BJ (cell line): ENCODE measurements around the gene ARHGAP26. TPM values are rescaled to one million over a fixed set of nuclear protein-coding genes. Genes with fewer than 3 reads are reported as not detected.
A peak's percentile ranks its signal among the peaks of the same experiment; 100 is the strongest.

ENCODE experiments used
- CTCF ChIA-PET: fragments of 350-600 bp; formaldehyde crosslinking; extraction: SDS; loops from one replicate; lab custom pipeline; 2021; ENCODE audit warnings: antibody characterized with exemption, inconsistent platforms; lab: Yijun Ruan, JAX
- POLR2A ChIA-PET: fragments of 300-600 bp; sonication (Branson Sonifier 250); formaldehyde crosslinking; extraction: SDS; loops from one replicate; lab custom pipeline; 2021; ENCODE audit warnings: antibody characterized with exemption; lab: Charles Lee
- DNase-seq: peaks from one replicate; pipeline ENCODE4 v3.0.0-alpha.2; 2011; ENCODE audit warnings: low read depth
- H3K27me3 ChIP-seq: 2 replicates; pipeline ENCODE4 v1.6.0; 2011; ENCODE audit warnings: low read length; ENCODE audit not compliant: control insufficient read depth, insufficient read depth
- H3K36me3 ChIP-seq: 2 replicates; pipeline ENCODE4 v1.5.1; 2011; ENCODE audit warnings: low read length; ENCODE audit not compliant: control insufficient read depth, insufficient read depth
- H3K4me3 ChIP-seq: 2 replicates; pipeline ENCODE4 v1.5.1; 2011; ENCODE audit warnings: low read depth, mild to moderate bottlenecking, control low read depth, low read length
- polyA plus RNA-seq: library from polyadenylated mRNA; depleted of rRNA; stranded (reverse); fragments of >200 nt; gene quantifications from 2 replicates; pipeline ENCODE4 v1.2.3, GENCODE V29; 2011
- TF ChIP-seq, protein P1 (sequence below): IDR thresholded peaks from 2 replicates; pipeline ENCODE4 v1.5.1; 2011; ENCODE audit warnings: low read depth, mild to moderate bottlenecking, control low read depth, inconsistent platforms, low read length, moderate library complexity; ENCODE audit not compliant: insufficient read depth

The ARHGAP26 gene
- polyA plus RNA-seq, 1 experiment, result 4.8 TPM

DNA sequence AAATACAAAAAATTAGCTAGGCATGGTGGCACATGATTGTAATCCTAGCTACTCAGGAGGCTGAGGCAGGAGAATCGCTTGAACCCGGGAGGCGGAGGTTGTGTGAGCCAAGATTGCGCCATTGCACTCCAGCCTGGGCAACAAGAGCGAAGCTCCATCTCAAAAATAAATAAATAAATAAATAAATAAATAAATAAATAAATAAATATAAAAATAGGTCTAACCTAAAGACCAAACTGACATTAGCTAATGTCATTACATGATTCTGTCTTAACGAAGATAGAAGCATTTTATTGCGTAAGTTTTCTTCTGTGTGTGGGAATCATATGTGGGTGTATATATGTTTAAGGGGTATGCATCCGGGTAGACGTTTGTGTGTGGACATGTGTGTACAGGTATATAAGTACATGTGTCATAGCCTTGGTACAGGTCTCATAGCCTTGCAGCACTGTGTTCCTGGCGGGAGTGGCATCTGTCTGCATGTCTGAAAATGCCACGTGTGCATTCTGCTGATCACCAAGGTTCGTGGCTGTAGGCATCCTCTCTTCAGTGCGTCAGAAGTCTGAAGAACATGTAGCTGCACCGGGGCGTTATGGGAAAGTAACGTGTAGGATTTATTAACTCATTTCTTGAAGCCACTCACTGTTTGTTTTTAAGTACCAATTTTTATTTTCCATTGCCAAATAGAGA lies 335.2 kb downstream of the ARHGAP26 start:
- TF ChIP-seq, protein P1, sequence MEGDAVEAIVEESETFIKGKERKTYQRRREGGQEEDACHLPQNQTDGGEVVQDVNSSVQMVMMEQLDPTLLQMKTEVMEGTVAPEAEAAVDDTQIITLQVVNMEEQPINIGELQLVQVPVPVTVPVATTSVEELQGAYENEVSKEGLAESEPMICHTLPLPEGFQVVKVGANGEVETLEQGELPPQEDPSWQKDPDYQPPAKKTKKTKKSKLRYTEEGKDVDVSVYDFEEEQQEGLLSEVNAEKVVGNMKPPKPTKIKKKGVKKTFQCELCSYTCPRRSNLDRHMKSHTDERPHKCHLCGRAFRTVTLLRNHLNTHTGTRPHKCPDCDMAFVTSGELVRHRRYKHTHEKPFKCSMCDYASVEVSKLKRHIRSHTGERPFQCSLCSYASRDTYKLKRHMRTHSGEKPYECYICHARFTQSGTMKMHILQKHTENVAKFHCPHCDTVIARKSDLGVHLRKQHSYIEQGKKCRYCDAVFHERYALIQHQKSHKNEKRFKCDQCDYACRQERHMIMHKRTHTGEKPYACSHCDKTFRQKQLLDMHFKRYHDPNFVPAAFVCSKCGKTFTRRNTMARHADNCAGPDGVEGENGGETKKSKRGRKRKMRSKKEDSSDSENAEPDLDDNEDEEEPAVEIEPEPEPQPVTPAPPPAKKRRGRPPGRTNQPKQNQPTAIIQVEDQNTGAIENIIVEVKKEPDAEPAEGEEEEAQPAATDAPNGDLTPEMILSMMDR, result no peak
- ChIA-PET CTCF (interaction anchor here (0.7 to 1.3 kb wide), 4 partner anchors 139 to 1036 kb away, joined by 3 to 7 read pairs (median 3); no protein-coding TSS in a partner anchor), POLR2A (no interaction called here)
- no peak for DNase-seq
- no peak overlapping the region for H3K4me3 ChIP-seq
- no peaks in the 10 kb centered on the region for H3K27me3 ChIP-seq
- no peaks in the 10 kb centered on the region for H3K36me3 ChIP-seq

DNA sequence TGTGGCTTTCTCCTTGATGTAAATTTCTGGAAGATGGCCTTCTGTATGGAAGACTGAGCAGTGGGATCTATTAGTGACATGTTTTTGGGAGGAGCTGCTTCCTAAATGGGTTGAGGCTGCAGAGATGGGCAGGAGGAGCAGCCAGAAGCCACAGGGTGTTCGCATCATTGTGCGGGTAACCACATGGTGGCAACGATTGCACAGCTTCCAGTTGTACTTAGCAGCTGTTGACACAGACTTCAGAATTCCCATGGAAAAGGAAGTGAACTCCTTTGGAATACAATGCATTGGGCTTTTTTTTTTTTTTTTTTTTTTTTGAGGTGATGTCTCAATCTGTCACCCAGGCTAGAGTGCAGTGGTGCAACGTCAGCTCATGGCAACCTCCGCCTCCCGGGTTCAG lies 336.0 kb downstream of the ARHGAP26 start:
- ChIA-PET CTCF (interaction anchor here (0.8 to 1.3 kb wide), 3 partner anchors 138 to 1035 kb away, joined by 3 to 7 read pairs (median 3); no protein-coding TSS in a partner anchor), POLR2A (no interaction called here)
- TF ChIP-seq, protein P1, result peak; percentile 27; the same call in 1 of the 2 replicates
- DNase-seq, result no peak
- no peak overlapping the region for H3K4me3 ChIP-seq
- H3K27me3 ChIP-seq, result no peaks in the 10 kb centered on the region
- no peaks in the 10 kb centered on the region for H3K36me3 ChIP-seq

DNA sequence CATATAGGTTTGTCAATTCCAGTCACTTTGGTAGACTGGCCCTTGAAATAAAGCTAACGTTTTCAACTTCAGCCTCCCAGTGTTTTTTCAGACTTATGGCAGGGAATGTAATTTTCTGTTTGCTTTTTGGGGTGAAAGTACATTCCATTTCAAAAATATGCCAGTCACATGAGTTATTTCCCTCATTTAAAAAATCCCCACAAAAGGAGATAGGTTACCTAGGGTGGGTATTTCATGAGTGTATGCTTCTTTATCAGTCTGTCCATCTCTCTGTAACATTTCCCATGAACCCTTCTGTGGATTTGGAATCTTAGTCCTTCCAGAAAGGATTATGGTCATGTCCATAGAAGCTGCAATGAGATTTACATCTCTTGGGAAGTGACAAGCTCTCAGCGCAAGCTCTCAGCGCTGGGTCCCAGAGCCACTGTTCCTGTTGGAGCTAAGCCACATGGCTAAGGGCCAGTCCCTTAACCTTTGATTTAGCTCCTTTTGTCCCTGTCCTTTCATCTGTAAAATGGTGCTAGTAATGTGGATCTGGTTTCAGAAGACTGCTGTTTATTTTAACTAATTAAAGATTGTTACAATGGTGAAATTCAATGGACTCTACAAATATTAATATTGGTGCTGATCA lies 338.4 kb downstream of the ARHGAP26 start:
- DNase-seq, result no peak
- no peak overlapping the region for H3K4me3 ChIP-seq
- H3K36me3 ChIP-seq, result no peaks in the 10 kb centered on the region
- no peaks in the 10 kb centered on the region for H3K27me3 ChIP-seq
- ChIA-PET POLR2A (interaction anchor here (0.6 kb wide), 1 partner anchor 717 kb away, joined by 3 read pairs; no protein-coding TSS in a partner anchor), CTCF (interaction anchor here (0.8 kb wide), 1 partner anchor 17 kb away, joined by 3 read pairs; no protein-coding TSS in a partner anchor)
- TF ChIP-seq, protein P1, result no peak

DNA sequence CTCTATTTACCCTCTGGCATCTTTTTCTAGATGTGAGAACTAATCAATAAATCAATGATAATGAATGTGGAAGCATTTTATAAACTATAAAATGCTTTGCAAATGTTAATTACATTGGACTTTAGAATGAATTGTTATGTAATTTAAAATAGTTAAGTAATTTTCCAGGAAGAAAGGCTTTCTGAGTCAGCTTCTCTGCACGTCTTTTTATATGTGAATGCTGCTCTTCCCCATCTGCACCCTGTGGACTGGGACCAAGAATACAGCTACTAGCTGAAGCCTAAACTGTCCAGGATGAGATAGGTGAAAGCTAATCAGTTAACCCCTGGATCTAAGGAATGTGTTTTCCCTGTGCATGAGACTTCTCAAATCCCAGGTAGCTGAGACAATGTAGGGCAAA lies 340.4 kb downstream of the ARHGAP26 start:
- TF ChIP-seq, protein P1, result no peak
- ChIA-PET CTCF (interaction anchor here (0.7 to 1.8 kb wide), 4 partner anchors 11 to 189 kb away, joined by 3 to 5 read pairs (median 4); no protein-coding TSS in a partner anchor), POLR2A (no interaction called here)
- Histone ChIP-seq H3K36me3 (no peaks in the 10 kb centered on the region), H3K27me3 (no peaks in the 10 kb centered on the region), H3K4me3 (no peak overlapping the region)
- no peak for DNase-seq

GRCh38 chr5:143111799-143112198 lies 341.6 kb downstream of the ARHGAP26 start:
- Histone ChIP-seq H3K36me3 (no peaks in the 10 kb centered on the region), H3K4me3 (no peak overlapping the region), H3K27me3 (no peaks in the 10 kb centered on the region)
- no peak for DNase-seq
- CTCF ChIA-PET, result interaction anchor here (0.7 to 1.6 kb wide), 3 partner anchors 16 to 54 kb away, joined by 3 to 4 read pairs (median 3); no protein-coding TSS in a partner anchor
- POLR2A ChIA-PET, result no interaction called here
- TF ChIP-seq, protein P1, result no peak
